Mammary epithelial cell (primary cell): ENCODE measurements around the gene CTIF.

Experiments used
- CTCF ChIP-seq, 2 donors: IDR thresholded peaks in 1 of 2; conservative IDR thresholded peaks in 1 of 2; 2 replicates each; pipeline ENCODE4 v1.5.1; 2011 to 2012; ENCODE audit warnings: inconsistent platforms in 2 of 2, low read length in 2 of 2, mild to moderate bottlenecking in 2 of 2, control low read depth in 1 of 2, low read depth in 1 of 2; ENCODE audit not compliant: insufficient read depth in 1 of 2; ENCODE audit errors: extremely low read depth in 1 of 2
- EZH2 ChIP-seq: IDR thresholded peaks from 2 replicates; pipeline ENCODE4 v1.6.1; 2012; ENCODE audit warnings: low read length, inconsistent platforms, borderline replicate concordance

GRCh38 chr18:48619016-48619415 is 80.2 kb downstream of the CTIF start:
- TF ChIP-seq CTCF (conservative IDR thresholded peaks at IDR 0.05 in 1 of 2, IDR thresholded peaks at IDR 0.05 in 1 of 2; ENCODE audit: extremely low read depth in 1 of 2, insufficient read depth in 1 of 2, low read depth in 1 of 2, low read length in 2 of 2) (no peak), EZH2 (no peak)
